ENCODE results near the gene ZNF423.

The ZNF423 gene

GRCh38 chr16:49635591-49636581, 220.0 kb downstream of the ZNF423 start:
- no peak overlapping the region for H3K27ac ChIP-seq
- DNase-seq (ENCODE audit: low read depth, low spot score), result no peak

DNA sequence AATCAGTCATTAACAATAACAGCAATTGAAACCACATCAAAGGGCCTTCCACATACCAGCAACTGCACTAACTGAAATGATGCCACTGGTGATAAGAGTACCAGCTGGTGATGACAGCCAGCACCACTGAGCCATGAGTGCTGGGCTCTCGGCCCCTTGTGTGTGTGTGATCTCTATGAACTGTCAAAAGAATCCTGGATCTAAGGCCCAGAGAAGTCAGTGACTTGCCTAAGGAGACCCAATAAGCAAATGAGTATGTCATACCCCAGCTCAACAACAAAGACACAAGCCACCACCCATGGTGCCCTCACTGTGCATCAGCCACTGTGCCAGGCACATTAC, 220.9 kb downstream of the ZNF423 start:
- no peak overlapping the region for H3K27ac ChIP-seq
- no peak for DNase-seq (ENCODE audit: low read depth, low spot score)

GRCh38 chr16:49634235-49635008, 221.5 kb downstream of the ZNF423 start:
- no peak for DNase-seq (ENCODE audit: low read depth, low spot score)
- H3K27ac ChIP-seq, result no peak overlapping the region

DNA sequence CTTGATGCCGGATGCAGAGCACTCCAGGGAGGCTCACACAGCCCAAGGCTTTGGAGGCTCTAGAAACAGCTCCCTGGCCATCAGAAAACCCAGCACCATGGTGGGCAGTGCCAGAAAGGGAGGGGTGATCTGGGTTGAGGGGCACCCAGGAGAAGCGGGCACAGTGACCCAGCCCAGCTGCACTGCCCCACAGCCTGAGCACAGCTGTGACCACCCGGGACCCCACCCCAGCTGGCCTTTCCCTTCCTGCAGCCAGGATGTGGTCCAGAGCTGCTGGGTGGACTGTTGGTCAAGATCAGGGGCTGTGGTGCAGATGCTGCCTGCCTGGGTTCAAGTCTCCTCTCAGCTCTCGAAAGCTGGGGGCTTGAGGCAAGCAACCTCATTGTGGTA, 223.1 kb downstream of the ZNF423 start:
- no peak for DNase-seq (ENCODE audit: low read depth, low spot score)
- no peak overlapping the region for H3K27ac ChIP-seq

GRCh38 chr16:49632086-49632794, 223.7 kb downstream of the ZNF423 start:
- no peak for DNase-seq (ENCODE audit: low read depth, low spot score)
- H3K27ac ChIP-seq, result no peak overlapping the region

GRCh38 chr16:49631187-49632041, 224.5 kb downstream of the ZNF423 start:
- H3K27ac ChIP-seq, result no peak overlapping the region
- DNase-seq (ENCODE audit: low read depth, low spot score), result no peak

DNA sequence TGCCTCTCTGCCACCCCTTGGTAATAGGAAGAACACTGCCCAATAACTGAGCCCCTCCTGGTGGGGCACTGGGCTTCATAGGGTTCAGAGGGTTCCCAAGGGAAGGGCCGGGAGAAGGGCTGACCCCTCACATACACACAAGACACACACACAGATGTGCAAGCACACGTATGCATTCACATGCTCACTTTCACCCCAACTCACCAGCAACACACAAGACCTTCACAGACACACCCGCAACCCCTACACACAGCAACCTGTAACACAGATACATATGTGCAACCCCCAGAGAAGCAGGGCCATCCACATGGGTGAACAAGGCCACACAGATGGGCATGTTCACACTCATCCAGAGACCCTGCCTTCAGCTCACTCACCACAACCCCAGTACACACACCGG, 225.1 kb downstream of the ZNF423 start:
- no peak overlapping the region for H3K27ac ChIP-seq
- no peak for DNase-seq (ENCODE audit: low read depth, low spot score)

GRCh38 chr16:49629851-49630250, 226.1 kb downstream of the ZNF423 start:
- DNase-seq (ENCODE audit: low read depth, low spot score), result no peak
- H3K27ac ChIP-seq, result no peak overlapping the region

DNA sequence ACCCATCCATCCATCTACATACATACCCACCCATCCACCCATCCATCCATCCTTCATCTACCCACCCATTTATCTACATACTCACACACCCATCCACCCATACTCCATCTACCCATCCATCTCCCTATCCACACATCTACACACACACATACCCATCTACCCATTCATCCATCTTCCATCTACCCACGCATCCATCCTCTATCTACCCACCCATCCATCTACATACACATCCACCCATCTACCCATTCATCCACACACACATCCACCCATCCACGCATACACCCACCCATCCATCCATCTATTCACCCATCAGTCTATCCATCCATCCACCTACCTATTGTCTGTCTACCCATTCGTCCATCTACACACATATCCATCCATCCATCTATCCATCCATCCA, 227.8 kb downstream of the ZNF423 start:
- no peak for DNase-seq (ENCODE audit: low read depth, low spot score)
- no peak overlapping the region for H3K27ac ChIP-seq

DNA sequence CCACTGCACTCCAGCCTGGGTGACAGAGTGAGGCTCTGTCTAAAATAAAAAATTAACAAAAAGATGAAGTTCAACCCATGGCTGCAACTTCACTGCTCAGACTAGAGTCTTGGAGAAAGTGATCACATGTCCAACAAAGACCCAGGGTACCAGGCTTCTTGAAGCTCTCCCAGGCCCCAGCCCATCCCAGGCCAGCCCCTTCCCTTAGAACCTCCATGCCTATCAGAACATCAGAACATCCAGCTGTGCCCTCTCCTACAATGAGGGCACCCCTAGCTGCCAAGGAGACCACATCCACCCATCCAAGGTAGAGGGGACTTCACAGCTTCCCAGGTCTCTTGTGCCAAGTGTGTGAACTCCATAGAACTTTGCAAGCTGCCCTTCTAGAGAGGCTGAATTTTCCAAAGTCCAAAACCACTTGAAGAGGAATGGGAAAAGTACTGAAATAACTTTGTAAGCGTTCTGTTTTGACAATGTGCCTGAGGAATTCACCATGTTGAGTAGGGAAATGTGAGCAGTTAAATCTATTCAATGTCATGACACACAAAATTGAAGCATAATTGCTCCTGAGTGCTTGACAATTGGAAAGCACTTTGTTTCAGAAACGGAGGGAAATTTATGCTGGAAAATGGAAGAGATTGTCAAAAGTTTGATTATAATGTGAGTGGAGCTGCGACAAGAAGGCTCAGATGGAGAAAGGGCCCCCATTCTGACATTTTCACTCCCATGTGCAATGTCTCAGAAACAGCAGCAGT, 230.4 kb downstream of the ZNF423 start:
- no peak for DNase-seq (ENCODE audit: low read depth, low spot score)
- no peak overlapping the region for H3K27ac ChIP-seq

- no peak for DNase-seq (ENCODE audit: low read depth, low spot score)
- H3K27ac ChIP-seq, result no peak overlapping the region
Observed at GRCh38 chr16:49623501-49624266, 232.2 kb downstream of the ZNF423 start.

DNA sequence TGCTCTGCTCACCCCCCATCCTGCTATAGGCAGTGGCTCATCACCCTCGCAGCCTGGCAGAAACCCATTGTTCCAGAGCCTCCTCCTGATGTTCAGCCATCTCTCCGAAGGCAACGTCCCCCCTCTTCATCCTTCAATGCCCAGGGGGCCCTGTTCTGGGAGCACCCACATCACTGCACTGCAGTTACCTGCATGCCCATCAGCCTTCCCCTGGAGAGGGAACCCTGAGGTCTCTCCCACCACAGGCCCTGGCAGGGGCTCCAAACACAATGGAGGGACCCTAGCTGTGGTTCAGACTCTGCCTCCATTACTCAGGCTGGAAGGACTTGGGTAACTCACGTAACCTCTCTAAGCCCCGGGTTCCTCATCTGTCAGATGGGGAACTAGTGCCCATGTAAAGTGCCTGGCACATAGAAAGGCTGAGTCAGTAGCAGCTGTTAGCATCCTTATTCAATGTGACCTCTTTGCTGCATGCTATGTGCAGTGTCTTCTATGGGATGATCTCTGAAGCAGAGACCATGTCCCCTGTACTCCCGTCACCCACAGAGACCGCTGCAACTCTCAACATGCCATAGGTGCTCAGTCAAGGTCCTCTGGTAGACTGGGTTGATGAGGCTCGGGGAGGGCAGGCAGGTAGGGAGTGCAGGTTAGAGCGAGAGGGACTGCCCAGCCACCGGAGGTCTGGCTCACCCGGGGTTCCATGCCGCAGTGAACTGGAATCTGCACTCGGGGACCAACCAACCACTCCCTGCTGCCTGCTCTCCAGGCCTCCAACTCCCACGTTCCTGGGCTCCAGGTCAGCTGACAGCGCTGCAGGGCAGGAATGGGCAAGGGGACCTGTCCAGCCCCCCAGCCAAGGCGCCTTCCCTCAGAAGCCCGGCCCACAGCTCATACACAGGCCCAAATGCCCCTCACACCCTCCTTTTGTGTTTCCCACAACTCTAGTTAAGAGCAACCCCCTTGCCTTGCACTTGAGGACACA, 233.2 kb downstream of the ZNF423 start:
- H3K27ac ChIP-seq, result no peak overlapping the region
- no peak for DNase-seq (ENCODE audit: low read depth, low spot score)

- no peak overlapping the region for H3K27ac ChIP-seq
- no peak for DNase-seq (ENCODE audit: low read depth, low spot score)
Observed at GRCh38 chr16:49622084-49622390, 233.9 kb downstream of the ZNF423 start.

- DNase-seq (ENCODE audit: low read depth, low spot score), result no peak
Observed at GRCh38 chr16:49621241-49622083, 234.4 kb downstream of the ZNF423 start.

GRCh38 chr16:49620869-49621240, 235.1 kb downstream of the ZNF423 start:
- H3K27ac ChIP-seq, result no peak overlapping the region

More at GRCh38 chr16:49621241-49622083, 234.4 kb downstream of the ZNF423 start:
- no peak overlapping the region for H3K27ac ChIP-seq

DNA sequence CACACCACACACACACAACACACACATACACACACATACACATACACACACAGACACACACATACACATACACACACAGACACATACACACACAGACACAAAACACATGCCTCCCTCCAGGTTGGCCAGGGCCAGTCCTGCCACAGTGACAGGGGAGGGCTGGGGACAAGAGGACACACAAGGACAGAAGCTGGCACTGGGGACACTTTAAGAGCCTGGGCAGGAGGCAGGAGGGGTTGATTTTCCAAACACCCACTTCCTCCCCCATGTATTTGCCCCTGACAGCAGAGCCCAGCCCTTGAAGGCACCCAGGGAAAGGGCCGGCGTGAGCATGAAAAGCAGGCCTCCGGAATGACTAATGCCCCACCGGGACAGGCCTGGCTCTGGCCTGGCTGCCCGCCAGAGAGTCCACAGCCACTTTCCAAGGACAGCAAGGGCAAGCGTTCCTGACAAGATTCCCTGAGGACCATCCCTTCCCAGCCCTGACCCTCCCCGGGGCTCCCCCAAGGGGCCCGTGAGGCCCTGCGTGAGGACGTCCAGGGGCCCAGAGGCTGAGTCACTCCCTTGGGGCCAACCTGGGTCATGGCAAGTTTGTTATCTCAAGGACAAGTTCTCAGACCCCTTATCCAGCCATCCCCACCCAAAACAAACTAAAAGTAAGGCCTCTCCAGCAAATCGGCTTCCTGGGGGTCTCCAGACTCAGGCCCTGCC, 235.6 kb downstream of the ZNF423 start:
- no peak for DNase-seq (ENCODE audit: low read depth, low spot score)
- H3K27ac ChIP-seq, result no peak overlapping the region

More at GRCh38 chr16:49620869-49621240, 235.1 kb downstream of the ZNF423 start:
- DNase-seq (ENCODE audit: low read depth, low spot score), result no peak

Measured in epithelial cell of prostate (primary cell).